HEK293 (cell line): Measurements from ENCODE around the gene CSNK1G2.

Experiments
- CTCF ChIP-seq: fragments of 450-650 bp; formaldehyde crosslinking; IDR thresholded peaks from 2 replicates; pipeline ENCODE4 v1.5.1; 2016; ENCODE audit warnings: missing biosample characterization, missing genetic modification characterization
- ELK4 ChIP-seq: IDR thresholded peaks from 2 replicates; pipeline ENCODE4 v1.6.1; 2011; ENCODE audit warnings: mild to moderate bottlenecking, low read depth, low read length, borderline replicate concordance
- HOXA7 ChIP-seq: sonication (generic); formaldehyde crosslinking; IDR thresholded peaks from 2 replicates; pipeline ENCODE4 v1.8.1; 2022; ENCODE audit warnings: missing genetic modification reagents, borderline replicate concordance
- KLF1 ChIP-seq: fragments of 450-650 bp; formaldehyde crosslinking; IDR thresholded peaks from 2 replicates; pipeline ENCODE4 v1.5.1; 2016; ENCODE audit warnings: missing biosample characterization, missing genetic modification characterization
- REPIN1 ChIP-seq: fragments of 450-650 bp; formaldehyde crosslinking; IDR thresholded peaks from 2 replicates; pipeline ENCODE4 v1.5.1; 2017; ENCODE audit warnings: missing biosample characterization, missing genetic modification characterization, low read depth
- ZBTB11 ChIP-seq: fragments of 450-650 bp; formaldehyde crosslinking; conservative IDR thresholded peaks from 2 replicates; pipeline ENCODE4 v1.5.1; 2016; ENCODE audit warnings: low read depth, missing biosample characterization, missing genetic modification characterization
- ZNF121 ChIP-seq: fragments of 450-650 bp; formaldehyde crosslinking; IDR thresholded peaks from 2 replicates; pipeline ENCODE4 v1.5.1; 2016; ENCODE audit warnings: missing biosample characterization, missing genetic modification characterization
- ZNF24 ChIP-seq: fragments of 450-650 bp; formaldehyde crosslinking; IDR thresholded peaks from 2 replicates; pipeline ENCODE4 v1.5.1; 2016; ENCODE audit warnings: missing biosample characterization, missing genetic modification characterization
- ZNF274 ChIP-seq, 2 experiments: fragments of 200-500 bp in 1 of 2; fragments of 450-650 bp in 1 of 2; sonication (Bioruptor generic) in 1 of 2; formaldehyde crosslinking in 1 of 2; IDR thresholded peaks; 2 replicates each; pipeline versions ENCODE4 v1.5.1 to v1.6.1; 2014 to 2016; ENCODE audit warnings: borderline replicate concordance in 1 of 2, inconsistent platforms in 1 of 2, low read length in 1 of 2, missing biosample characterization in 1 of 2, missing genetic modification characterization in 1 of 2
- ZNF623 ChIP-seq: fragments of 450-650 bp; formaldehyde crosslinking; IDR thresholded peaks from 2 replicates; pipeline ENCODE4 v1.5.1; 2016; ENCODE audit warnings: missing biosample characterization, missing genetic modification characterization
- ZNF629 ChIP-seq: fragments of 450-650 bp; formaldehyde crosslinking; IDR thresholded peaks from 2 replicates; pipeline ENCODE4 v1.5.1; 2017; ENCODE audit warnings: missing biosample characterization, missing genetic modification characterization

- TF ChIP-seq ELK4 = no peak
- no peak for TF ChIP-seq ZNF629 (tag by site-specific recombination)
- no peak for TF ChIP-seq ZNF274 (IDR thresholded peaks at IDR 0.05; ENCODE audit: low read length)
- no peak for TF ChIP-seq ZNF274 (tag by site-specific recombination; IDR thresholded peaks at IDR 0.05; ENCODE audit: borderline replicate concordance)
- TF ChIP-seq CTCF = no peak
- no peak for TF ChIP-seq KLF1 (tag by site-specific recombination)
- no peak for TF ChIP-seq ZNF623 (tag by site-specific recombination)
- no peak for TF ChIP-seq ZBTB11
- TF ChIP-seq REPIN1 (tag by site-specific recombination) = no peak
- no peak for TF ChIP-seq HOXA7
- no peak for TF ChIP-seq ZNF24 (tag by site-specific recombination)
- no peak for TF ChIP-seq ZNF121 (tag by site-specific recombination)
These were observed 33.6 kb downstream of the CSNK1G2 start for GRCh38 chr19:1974381-1975161.
